Adrenal gland (tissue), 5 donors: ENCODE data around the gene YKT6.

ENCODE experiments used
- POLR2A ChIP-seq, 2 donors: fragments of 450-650 bp; IDR thresholded peaks; one replicate each; pipeline ENCODE4 v1.6.1; 2017; ENCODE audit warnings: antibody characterized with exemption in 2 of 2, mild to moderate bottlenecking in 2 of 2, moderate library complexity in 1 of 2
- TF ChIP-seq, protein P1 (sequence below), 6 experiments: fragments of 450-650 bp in 4 of 6; fragments of 200-600 bp in 2 of 6; sonication (generic) in 1 of 6; IDR thresholded peaks; 1 replicate in 5 of 6; 2 replicates in 1 of 6; pipeline versions ENCODE4 v1.5.1 to v1.8.0; 2016 to 2021; ENCODE audit warnings: antibody characterized with exemption in 6 of 6, mild to moderate bottlenecking in 2 of 6, moderate library complexity in 1 of 6
- donor health status: DM: no; HTN: no; CAD: no.

DNA sequence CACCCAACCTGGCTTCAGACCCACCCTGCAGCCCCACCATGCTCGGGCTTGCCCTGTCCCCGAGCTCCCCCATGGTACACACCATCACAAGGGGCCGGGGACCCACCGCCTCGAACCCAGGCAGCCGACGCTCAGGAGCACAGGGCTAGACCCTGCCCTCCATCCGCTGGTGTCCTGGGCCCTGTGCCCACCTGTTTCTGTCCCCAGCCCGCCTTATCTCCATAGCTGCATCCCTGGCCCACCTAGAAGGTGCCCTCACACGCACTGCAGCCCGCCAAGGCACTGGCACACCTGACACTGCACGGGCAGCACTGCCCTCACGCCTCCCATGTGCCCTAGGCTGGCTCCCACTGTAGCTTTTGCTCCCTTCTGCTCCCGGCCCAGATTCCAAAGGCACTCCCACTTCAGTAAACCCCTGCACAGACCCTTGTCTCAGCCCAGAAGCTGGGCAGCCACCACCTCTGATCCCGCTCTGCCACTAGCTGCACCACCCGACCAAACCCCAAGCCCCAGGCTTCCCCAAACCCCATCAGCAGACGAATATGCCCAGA lies 17.1 kb downstream of the YKT6 start:
- TF ChIP-seq, protein P1, sequence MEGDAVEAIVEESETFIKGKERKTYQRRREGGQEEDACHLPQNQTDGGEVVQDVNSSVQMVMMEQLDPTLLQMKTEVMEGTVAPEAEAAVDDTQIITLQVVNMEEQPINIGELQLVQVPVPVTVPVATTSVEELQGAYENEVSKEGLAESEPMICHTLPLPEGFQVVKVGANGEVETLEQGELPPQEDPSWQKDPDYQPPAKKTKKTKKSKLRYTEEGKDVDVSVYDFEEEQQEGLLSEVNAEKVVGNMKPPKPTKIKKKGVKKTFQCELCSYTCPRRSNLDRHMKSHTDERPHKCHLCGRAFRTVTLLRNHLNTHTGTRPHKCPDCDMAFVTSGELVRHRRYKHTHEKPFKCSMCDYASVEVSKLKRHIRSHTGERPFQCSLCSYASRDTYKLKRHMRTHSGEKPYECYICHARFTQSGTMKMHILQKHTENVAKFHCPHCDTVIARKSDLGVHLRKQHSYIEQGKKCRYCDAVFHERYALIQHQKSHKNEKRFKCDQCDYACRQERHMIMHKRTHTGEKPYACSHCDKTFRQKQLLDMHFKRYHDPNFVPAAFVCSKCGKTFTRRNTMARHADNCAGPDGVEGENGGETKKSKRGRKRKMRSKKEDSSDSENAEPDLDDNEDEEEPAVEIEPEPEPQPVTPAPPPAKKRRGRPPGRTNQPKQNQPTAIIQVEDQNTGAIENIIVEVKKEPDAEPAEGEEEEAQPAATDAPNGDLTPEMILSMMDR (IDR thresholded peaks at IDR 0.05) = no peak
- no peak for TF ChIP-seq POLR2A (IDR thresholded peaks at IDR 0.05)
